ENCODE data around the gene SLC34A1. TPM values are rescaled to one million over a fixed set of nuclear protein-coding genes. Genes with fewer than 3 reads are reported as not detected.

SLC34A1 gene
- not detected in 2 replicates for total RNA-seq

GRCh38 chr5:177384134-177384533 is at the start of gene SLC34A1:
SLC34A1 (plus strand) TSS chr5:177384434; CDS start chr5:177385742, 1,308 bp downstream.

DNA sequence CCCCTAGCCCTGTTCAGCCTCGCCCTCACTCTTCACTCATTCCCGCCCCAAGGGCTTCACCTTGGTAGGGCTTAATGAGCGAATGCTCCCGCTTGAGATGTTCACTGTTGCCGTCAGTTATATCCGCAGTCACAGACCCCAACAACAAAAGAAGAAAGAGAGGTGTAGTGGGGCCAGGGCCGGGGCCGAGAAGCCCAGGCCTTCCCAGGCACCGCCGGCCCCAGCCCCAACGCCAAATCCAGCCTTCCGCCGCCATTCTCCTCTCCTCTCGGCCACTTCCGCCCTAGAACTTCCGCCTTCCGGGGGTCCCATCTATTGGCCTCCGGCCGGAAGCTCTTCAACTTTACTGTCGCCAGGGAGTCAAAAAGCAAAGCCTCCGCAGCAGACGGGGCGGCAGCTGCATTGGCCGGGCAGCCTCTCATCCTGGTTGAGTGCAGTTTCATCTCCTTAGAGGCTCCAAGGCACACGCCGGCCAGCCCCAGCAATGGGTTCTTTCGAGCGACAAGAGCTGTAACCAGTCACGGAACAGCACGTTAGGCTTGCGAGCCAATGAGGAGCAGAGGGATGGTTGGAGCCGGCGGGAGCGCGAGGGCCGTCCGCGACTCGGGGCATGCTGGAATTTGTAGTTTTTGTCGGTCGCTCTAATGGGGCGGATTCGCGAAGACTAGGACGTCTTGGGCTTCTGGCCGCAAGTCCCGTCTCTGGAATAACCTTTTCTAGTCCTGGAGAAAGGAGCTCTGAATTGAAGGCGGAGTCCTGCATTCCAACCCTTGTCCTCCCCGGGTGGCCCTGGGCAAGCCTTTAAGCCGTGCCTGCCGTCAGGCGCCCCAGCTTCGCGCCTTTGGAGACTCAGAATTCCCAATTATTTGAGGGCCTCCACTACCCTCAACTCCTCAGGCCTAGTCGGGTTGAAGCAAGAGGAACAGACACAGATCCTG is 32.6 kb upstream of the SLC34A1 start, which contains the start of gene LMAN2:
Gene LMAN2, minus strand, starts transcription at position 277 of the 938 bp plus-strand sequence. Its CDS starts 21 bp downstream, at position 256.

DNA sequence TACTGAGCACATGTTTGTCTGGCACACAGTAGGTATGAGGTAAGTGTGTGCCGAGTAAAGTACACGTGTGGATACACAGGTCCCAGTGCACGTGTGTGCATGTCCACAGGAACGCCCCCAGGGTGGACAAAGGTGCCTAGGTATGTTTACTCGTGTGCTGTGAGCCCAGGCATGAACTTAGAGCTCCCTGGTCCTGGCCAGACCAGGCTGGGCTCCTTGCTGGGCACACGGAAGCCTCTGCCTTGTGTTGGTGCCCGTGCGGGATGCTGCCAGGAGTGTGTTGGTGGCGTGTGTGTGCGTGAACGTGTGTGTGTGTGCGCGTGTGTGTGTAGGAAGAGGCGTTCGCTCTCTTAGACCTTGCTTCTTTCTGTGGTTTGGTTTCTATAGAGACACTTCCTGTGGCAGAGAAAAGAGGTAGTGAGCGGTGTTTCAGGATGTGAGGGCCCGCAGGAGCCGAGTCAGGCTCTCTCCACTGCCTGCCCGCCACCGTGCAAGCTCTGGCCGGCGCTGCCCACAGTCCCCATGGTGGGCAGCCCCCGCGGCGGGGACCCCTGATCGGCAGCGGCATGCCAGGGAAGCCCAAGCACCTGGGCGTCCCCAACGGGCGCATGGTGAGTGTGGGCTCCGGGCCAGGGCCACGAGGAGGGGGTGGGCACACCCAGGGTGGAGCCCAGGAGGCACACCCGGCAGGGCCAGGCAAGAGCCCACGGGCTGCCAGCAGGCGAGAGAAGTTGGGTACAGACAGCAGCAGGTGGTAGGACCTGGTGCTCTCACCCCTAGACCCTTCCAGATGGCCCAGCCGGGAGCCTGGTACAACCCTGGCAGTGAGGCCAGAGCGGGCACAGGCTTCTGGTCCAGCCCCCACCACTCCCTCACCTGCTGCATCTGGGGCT is 26.5 kb upstream of the SLC34A1 start, which contains the start of gene RGS14:
Gene RGS14, plus strand, starts transcription at position 466 of the 893 bp plus-strand sequence. Its CDS starts 101 bp downstream, at position 567.

DNA sequence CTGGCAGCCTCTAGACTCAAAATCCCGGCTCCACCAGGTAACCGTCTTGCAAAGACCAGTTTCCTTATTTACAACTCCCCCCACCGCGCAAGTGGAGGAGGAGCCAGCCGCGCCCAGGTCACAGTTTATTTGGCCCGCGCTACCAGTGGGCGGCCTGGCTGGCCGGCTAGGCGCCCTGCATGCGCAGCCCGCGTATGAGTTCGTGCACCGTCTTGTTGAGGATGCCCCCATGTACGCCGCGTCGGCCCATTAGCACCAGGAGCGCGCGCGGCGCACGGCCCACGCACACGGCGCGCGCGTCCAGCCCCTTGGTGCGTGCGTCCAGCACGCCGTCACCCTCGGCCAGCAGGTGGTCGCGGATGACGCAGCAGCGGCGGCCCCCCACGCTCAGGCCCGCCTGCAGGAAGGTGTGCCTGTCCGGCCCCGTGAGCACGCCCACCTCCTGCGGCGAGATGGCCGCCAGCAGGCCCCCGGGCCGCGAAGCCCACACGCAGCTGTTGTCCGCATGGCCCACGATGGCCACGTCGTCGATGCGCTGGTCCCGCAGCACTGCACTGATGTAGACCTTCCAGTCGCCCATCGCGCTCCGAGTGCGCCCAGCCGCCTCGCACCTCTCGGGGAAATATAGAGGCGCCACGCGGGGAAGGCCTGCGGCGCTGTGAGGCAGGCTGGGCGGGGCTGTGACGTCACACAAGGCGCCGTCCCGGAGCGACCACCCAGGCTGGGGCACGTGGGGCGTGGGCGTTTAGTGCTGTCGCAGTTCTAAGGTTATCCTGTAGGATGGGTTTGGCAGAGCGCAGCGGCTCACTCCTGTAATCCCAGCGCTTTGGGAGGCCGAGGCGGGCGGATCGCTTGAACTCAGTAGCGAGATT is 16.0 kb downstream of the SLC34A1 start, which contains the start of gene PFN3:
Gene PFN3, minus strand, starts transcription at position 665 of the 872 bp plus-strand sequence. Its CDS starts 85 bp downstream, at position 580.

GRCh38 chr5:177409043-177409801 is 25.0 kb downstream of the SLC34A1 start, which contains the start of gene F12:
F12 (minus strand) TSS chr5:177409564; CDS start chr5:177409527, 37 bp downstream.

DNA sequence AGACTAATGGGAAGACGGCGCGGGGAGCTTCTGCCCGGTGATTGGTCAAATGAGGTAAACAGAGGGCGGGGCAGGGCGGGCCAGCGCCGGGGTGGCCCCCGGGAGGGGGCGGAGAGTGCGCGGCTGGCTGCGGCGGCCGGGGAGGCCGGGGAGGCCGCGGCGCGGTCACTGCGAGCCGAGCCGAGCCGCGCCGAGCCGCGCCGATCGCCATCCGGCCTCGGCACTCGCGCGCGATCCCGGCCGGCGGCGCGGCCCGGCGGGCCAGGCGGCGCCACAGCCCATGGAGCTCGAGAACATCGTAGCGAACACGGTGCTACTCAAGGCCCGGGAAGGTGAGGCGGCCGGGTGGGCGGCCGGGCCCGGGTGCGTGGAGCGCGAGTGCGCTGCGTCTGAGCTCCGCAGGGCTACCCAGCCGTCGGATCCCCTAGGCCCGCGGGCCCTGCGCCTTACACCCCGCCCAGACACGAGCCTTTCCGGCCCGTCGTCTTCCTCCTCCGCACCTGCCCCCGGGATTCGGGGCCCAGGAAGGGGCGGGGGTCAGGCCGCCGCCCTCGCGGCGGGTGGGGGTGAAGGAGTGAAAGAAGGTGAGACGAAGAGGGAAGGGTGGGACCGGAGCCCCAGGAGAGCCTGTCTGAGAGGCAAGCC is 42.5 kb downstream of the SLC34A1 start, which contains the start of gene GRK6:
Gene GRK6, plus strand, starts transcription at position 111 of the 645 bp plus-strand sequence. Its CDS starts 170 bp downstream, at position 281.

DNA sequence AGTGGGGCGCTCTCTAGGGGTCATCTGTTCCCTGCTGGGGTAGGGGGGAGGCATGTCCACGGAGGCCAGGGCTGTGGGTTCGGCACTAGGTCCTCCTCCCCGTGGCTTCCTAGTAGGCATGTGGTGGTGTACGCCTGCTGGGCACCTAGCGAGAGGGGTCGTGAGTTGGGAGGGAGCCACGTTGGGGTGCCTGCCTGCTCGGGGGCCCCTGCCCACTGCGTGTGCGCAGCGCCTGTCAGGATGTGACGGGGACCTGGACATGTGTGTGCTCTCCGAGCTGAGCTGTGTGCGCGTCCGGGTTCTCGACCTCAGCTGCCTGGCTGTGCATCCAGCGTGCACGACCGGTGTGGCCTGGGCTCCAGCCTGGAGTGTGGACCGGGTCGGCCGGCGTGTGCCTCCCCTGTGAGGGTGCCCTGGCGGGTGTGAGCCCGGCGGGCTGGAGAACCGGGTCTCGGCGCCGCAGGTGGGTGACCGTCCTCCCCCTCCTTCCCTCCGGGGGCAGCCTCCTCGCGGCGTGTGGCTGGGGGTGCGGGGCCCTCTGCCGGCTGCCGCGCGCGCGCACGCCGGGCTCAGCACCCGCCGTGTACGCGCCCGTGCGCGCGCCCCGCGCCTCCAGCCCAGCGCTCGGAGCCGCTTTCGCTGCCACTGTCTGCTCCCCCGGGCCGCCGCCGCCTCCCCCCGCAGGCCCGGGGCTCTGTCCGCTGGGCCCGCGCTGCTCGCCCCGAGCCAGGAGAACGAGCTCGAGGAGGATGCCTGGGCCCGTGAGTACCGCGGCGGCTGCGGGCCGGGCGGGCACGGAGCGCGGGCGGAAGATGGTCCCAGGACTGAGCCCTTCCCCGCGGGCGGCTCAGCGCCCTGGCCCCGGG is 62.2 kb downstream of the SLC34A1 start, which contains the start of gene PRR7:
Gene PRR7, plus strand, starts transcription at position 615 of the 866 bp plus-strand sequence. CDS start 8,254 bp downstream, outside the sequence.

Other genes starting within 250 kb of the SLC34A1 start
- 18.3 and 24.9 TPM in 2 replicates for gene RAB24, start 80.7 kb upstream of the SLC34A1 start, total RNA-seq
- gene PRELID1, start 80.6 kb upstream of the SLC34A1 start, total RNA-seq = 68.5 and 167 TPM in 2 replicates
- 3.7 and 15.7 TPM in 2 replicates for gene MXD3, start 72.5 kb upstream of the SLC34A1 start, total RNA-seq
- gene LMAN2, start 32.8 kb upstream of the SLC34A1 start, total RNA-seq = 342 and 514 TPM in 2 replicates
- gene RGS14, start 26.5 kb upstream of the SLC34A1 start, total RNA-seq = 3.6 and 9.3 TPM in 2 replicates
- gene PFN3, start 16.2 kb downstream of the SLC34A1 start, total RNA-seq = not detected in 2 replicates
- 0.58 TPM in 1 of 2 replicates, not detected in the other for gene F12, start 25.1 kb downstream of the SLC34A1 start, total RNA-seq
- gene GRK6, start 42.2 kb downstream of the SLC34A1 start, total RNA-seq = 12.7 and 32.4 TPM in 2 replicates
- 6.2 and 10.9 TPM in 2 replicates for gene PRR7, start 62.4 kb downstream of the SLC34A1 start, total RNA-seq
- gene DBN1, start 89.2 kb downstream of the SLC34A1 start, total RNA-seq = 77.2 and 139 TPM in 2 replicates
- 83.7 and 101 TPM in 2 replicates for gene PDLIM7, start 113.2 kb downstream of the SLC34A1 start, total RNA-seq
- gene DOK3, start 125.4 kb downstream of the SLC34A1 start, total RNA-seq = 3.3 and 6.8 TPM in 2 replicates
- 124 and 144 TPM in 2 replicates for gene DDX41, start 132.5 kb downstream of the SLC34A1 start, total RNA-seq
- gene FAM193B, start 170.1 kb downstream of the SLC34A1 start, total RNA-seq = 9.8 and 34.1 TPM in 2 replicates
- gene TMED9, start 207.8 kb downstream of the SLC34A1 start, total RNA-seq = 223 and 242 TPM in 2 replicates
- 40.5 and 53.0 TPM in 2 replicates for gene B4GALT7, start 215.7 kb downstream of the SLC34A1 start, total RNA-seq

Measured in regular cardiac myocyte (primary cell).